Pancreas (tissue), 10 donors: ENCODE data around the gene ZNF787. TPM values are rescaled to one million over a fixed set of nuclear protein-coding genes. Genes with fewer than 3 reads are reported as not detected.

Experiments used
- ATAC-seq, 4 donors: fragments of 200-7000 bp; cut with Tn5 transposase; one replicate each; pipeline versions ENCODE4 v1.8.0 to v1.9.1; 2020; ENCODE audit warnings: mild to moderate bottlenecking in 4 of 4, moderate library complexity in 4 of 4
- DNase-seq, 6 donors: peaks; one replicate each; pipeline ENCODE4 v3.0.0-alpha.2; 2020
- FAIRE-seq: peaks from 2 replicates; lab custom pipeline; 2012; peaks lifted over from hg19 to GRCh38; lab: Jason Lieb, UNC
- H3K27ac ChIP-seq, 4 donors: fragments of 200-600 bp; sonication (generic); 1 replicate in 3 of 4; 2 replicates in 1 of 4; pipeline versions ENCODE4 v1.5.0 to v1.8.0; 2020
- H3K27me3 ChIP-seq, 4 donors: fragments of 200-600 bp; one replicate each; pipeline ENCODE4 v1.8.0; 2021
- H3K36me3 ChIP-seq, 3 donors: fragments of 200-600 bp; sonication (generic) in 1 of 3; one replicate each; pipeline versions ENCODE4 v1.5.0 to v1.8.0; 2020 to 2021
- H3K4me1 ChIP-seq, 3 donors: fragments of 200-600 bp; one replicate each; pipeline ENCODE4 v1.8.0; 2021
- H3K4me3 ChIP-seq, 4 donors: fragments of 200-600 bp; sonication (generic) in 2 of 4; one replicate each; pipeline versions ENCODE4 v1.5.0 to v1.8.0; 2020 to 2021
- H3K9me3 ChIP-seq, 4 donors: fragments of 200-600 bp; one replicate each; pipeline ENCODE4 v1.8.0; 2021
- CTCF ChIP-seq, 4 donors: fragments of 200-600 bp; sonication (generic) in 3 of 4; IDR thresholded peaks; one replicate each; pipeline versions ENCODE4 v1.5.0 to v1.8.0; 2021; ENCODE audit warnings: antibody characterized with exemption in 4 of 4
- WGBS, 2 donors: extraction: QIAGEN DNeasy Blood & Tissue Kit; methylation state at CpG; one replicate each; pipeline ENCODE4 v1.1.7; 2013; 5-methylcytosine and 5-hydroxymethylcytosine counted together
- intact Hi-C, 3 donors: fragments of 100-400 bp; cut with DNase I; formaldehyde crosslinking; loops; one replicate each; pipeline versions ENCODE4 v1.11.1 to v1.14.2; 2022
- polyA plus RNA-seq, 2 donors: library from polyadenylated mRNA; stranded (reverse); fragments of 200-250 nt; gene quantifications; one replicate each; pipeline ENCODE4 v1.2.3, GENCODE V29; 2013
- total RNA-seq, 6 donors: library from RNA; stranded (reverse); fragmentation: NEBNext Ultra II Directional in 4 of 6; extraction: Animal tissue kit (Norgen Biotek cat#: 25700) in 4 of 6; gene quantifications; one replicate each; pipeline versions ENCODE4 v1.2.1 to v1.2.4, GENCODE V29; 2021 to 2023
- donor health status: healthy with polysubstance abuse.
- donor health status: DM: no; HTN: no; CAD: no; lungs with moderate emphysema.
- donor health status: DM: no; HTN: no; CAD: no.
- donor health status: control.
- donor health status: control.
- donor health status: Bipolar disorder and iron deficiency.
- donor health status: DM: yes; HTN: yes; CAD: no.
- donor health status: DM: no; HTN: no; CAD: no.
- donor health status: DM: no; HTN: no; CAD: no.
- donor health status: DM: yes; HTN: yes; CAD: no.

ZNF787 gene
- total and polyA plus RNA-seq, 8 donors: 13.6 to 41.9 (median 25.6) TPM

GRCh38 chr19:56147307-56147706, 26.2 kb upstream of the ZNF787 start:
- DNase-seq: peak in 1 of 6 donors; percentile 76
- no peak for TF ChIP-seq CTCF (IDR thresholded peaks at IDR 0.05)
- intact Hi-C loops: no loop called here
- H3K27ac ChIP-seq: peak overlapping the region; percentile 50 to 61 (median 54)
- 45 to 46% methylated on average over 22 of the region's 22 CpGs for WGBS, 2 donors
- ATAC-seq: peak in 3 of 4 donors; percentile 18 to 34 (median 23)
- H3K4me3 ChIP-seq: peak overlapping the region in 3 of 4 donors; percentile 14 to 38 (median 24)
- H3K27me3 ChIP-seq: no peaks in the 10 kb centered on the region
- no peaks in the 10 kb centered on the region for H3K36me3 ChIP-seq
- peaks cover 47 to 52% (median 48%) of the 10 kb centered on the region in 3 donors for H3K4me1 ChIP-seq
- FAIRE-seq: no peak
- H3K9me3 ChIP-seq: no peaks in the 10 kb centered on the region

GRCh38 chr19:56146904-56147303, 25.8 kb upstream of the ZNF787 start:
- DNase-seq: peak in 4 of 6 donors; percentile 60 to 86 (median 70)
- Histone ChIP-seq H3K9me3 (no peaks in the 10 kb centered on the region), H3K36me3 (no peaks in the 10 kb centered on the region), H3K27ac (peak overlapping the region; percentile 50 to 61 (median 54)), H3K4me1 (peaks cover 43 to 53% (median 45%) of the 10 kb centered on the region in 3 donors), H3K4me3 (peak overlapping the region in 3 of 4 donors; percentile 14 to 38 (median 24)), H3K27me3 (no peaks in the 10 kb centered on the region)
- ATAC-seq: peak; percentile 36 to 57 (median 41)
- 43 to 48% methylated on average over 28 to 31 of the region's 31 CpGs for WGBS, 2 donors
- no peak for FAIRE-seq
- TF ChIP-seq CTCF (IDR thresholded peaks at IDR 0.05): no peak
- intact Hi-C loops: no loop called here

- ATAC-seq (peak in 2 of 4 donors; percentile 4 to 11), FAIRE-seq (no peak), DNase-seq (peak in 3 of 6 donors; percentile 48 to 70 (median 54))
- Histone ChIP-seq H3K4me1 (peaks cover 40 to 53% (median 46%) of the 10 kb centered on the region in 3 donors), H3K27me3 (no peaks in the 10 kb centered on the region), H3K9me3 (no peaks in the 10 kb centered on the region), H3K4me3 (peak overlapping the region in 1 of 4 donors; percentile 38), H3K36me3 (no peaks in the 10 kb centered on the region), H3K27ac (peak overlapping the region; percentile 16 to 95 (median 72))
- intact Hi-C loops: no loop called here
- TF ChIP-seq CTCF (IDR thresholded peaks at IDR 0.05): no peak
- WGBS, 2 donors: 48 to 49% methylated on average over 10 of the region's 10 CpGs
Measured at GRCh38 chr19:56145698-56146097, 24.6 kb upstream of the ZNF787 start.

- peak overlapping the region; percentile 85 to 95 (median 94) for H3K27ac ChIP-seq
- peaks cover 40 to 59% (median 51%) of the 10 kb centered on the region in 3 donors for H3K4me1 ChIP-seq
- TF ChIP-seq CTCF (IDR thresholded peaks at IDR 0.05): no peak
Measured at GRCh38 chr19:56144831-56145230, 23.7 kb upstream of the ZNF787 start.

GRCh38 chr19:56144376-56144775, 23.3 kb upstream of the ZNF787 start:
- H3K27me3 ChIP-seq: no peaks in the 10 kb centered on the region
- H3K9me3 ChIP-seq: no peaks in the 10 kb centered on the region
- FAIRE-seq (no peak), DNase-seq (peak in 1 of 6 donors; percentile 41), ATAC-seq (no peak)
- H3K4me3 ChIP-seq: no peak overlapping the region
- no peak for TF ChIP-seq CTCF (IDR thresholded peaks at IDR 0.05)
- WGBS, 2 donors: 30 to 32% methylated on average over 6 of the region's 6 CpGs
- no peaks in the 10 kb centered on the region for H3K36me3 ChIP-seq
- H3K4me1 ChIP-seq: peaks cover 40 to 62% (median 54%) of the 10 kb centered on the region in 3 donors
- peak overlapping the region; percentile 85 to 95 (median 94) for H3K27ac ChIP-seq
- intact Hi-C loops: no loop called here

More at GRCh38 chr19:56144831-56145230, 23.7 kb upstream of the ZNF787 start:
- intact Hi-C loops: no loop called here
- no peak for FAIRE-seq
- DNase-seq: no peak
- 73% methylated on average over 12 of the region's 12 CpGs for WGBS, 2 donors
- no peaks in the 10 kb centered on the region for H3K9me3 ChIP-seq
- H3K27me3 ChIP-seq: no peaks in the 10 kb centered on the region
- H3K4me3 ChIP-seq: no peak overlapping the region
- ATAC-seq: no peak
- no peaks in the 10 kb centered on the region for H3K36me3 ChIP-seq
